DMS79 (cell line): ENCODE data around the gene NDUFV1.

Experiments used
- DNase-seq: peaks from one replicate; lab custom pipeline; 2025; lab: John Stamatoyannopoulos, UW

The NDUFV1 gene

DNA sequence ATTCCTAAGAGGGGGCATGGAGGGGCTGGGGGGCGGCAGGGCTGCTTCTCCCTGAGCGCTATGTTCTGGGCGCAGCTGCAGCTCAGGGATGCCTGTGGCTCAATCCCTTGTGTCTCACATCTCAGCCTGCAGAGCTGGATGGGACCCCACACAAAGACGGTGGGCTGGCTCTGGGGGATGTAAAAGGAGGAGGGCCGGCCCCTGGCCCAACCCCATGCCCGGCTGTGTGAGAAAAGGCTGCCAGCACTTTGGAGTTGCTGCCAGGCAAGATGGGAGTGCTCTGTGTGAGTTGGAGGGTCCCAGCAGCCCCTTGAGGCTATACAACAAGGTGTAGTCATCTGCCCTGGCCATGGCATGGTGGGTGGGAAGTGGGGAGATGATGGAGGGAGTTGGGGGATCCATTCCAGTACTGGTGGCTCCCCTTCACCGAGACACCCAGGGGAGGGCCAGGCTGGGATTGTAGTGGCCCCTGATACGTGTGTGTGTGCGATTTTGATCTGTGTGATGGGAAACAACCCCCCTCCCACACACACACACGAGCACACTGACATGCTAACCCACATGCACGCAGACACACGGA, 34.1 kb downstream of the NDUFV1 start:
- no peak for DNase-seq

DNA sequence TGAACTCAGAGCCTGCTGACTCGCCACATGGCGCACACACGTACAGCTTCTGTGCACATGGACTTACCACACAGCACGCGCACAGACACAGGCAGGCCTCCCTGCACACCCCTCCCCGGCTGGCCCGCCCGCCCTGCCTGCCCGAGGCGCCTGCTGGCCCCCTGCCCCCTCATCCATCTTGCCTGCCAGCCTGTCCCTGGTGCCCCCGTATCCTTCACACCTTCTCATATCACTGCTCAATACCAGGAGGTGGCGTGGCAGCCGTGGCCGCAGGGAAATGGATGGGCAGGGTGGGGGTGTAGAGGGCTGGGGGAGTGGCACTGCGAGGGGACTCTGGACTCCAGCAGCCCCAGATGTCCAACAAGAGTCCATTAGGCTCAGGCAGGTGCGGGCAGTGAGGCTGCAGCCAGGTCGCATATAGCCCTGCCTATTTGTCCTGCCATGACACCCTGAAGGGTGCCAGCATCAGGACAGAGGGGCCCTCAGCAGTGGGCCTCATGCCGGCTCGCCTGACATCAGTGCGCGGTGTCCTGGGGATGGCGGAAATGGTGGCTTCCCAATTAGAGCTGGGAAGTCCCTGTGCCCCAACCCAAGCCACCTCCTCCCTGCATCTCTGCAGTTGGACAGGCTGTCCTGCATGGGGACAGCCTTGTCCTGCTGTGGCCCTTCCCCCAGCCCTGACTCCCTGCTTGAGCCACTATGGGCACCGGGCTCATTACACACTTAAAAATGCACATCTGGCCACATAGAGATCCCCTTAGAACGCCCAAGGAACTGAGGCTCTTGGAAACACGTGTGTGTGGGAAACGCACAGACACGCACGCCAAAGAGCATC, 34.8 kb downstream of the NDUFV1 start:
- no peak for DNase-seq

- DNase-seq, result no peak
Measured at GRCh38 chr11:67642173-67643120, 35.7 kb downstream of the NDUFV1 start.

DNA sequence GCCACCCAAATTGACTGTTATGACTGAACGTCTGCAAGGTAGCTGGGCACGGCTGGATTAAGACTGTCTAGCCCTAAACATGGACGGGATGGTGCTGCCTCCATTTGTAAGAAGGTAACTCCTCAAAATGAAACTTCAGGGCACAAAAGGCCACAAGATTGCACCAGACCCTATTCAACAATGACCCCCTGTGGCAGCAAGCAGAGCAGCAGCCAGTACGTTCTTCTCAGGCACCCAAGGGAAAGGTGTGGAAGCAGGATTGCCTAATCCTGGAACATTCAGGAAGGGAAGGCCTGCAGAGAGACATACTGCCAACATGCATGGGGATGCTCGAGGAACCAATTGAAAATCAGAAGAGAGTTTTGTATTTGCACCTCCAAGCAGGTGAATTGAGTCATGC, 37.3 kb downstream of the NDUFV1 start:
- no peak for DNase-seq

DNA sequence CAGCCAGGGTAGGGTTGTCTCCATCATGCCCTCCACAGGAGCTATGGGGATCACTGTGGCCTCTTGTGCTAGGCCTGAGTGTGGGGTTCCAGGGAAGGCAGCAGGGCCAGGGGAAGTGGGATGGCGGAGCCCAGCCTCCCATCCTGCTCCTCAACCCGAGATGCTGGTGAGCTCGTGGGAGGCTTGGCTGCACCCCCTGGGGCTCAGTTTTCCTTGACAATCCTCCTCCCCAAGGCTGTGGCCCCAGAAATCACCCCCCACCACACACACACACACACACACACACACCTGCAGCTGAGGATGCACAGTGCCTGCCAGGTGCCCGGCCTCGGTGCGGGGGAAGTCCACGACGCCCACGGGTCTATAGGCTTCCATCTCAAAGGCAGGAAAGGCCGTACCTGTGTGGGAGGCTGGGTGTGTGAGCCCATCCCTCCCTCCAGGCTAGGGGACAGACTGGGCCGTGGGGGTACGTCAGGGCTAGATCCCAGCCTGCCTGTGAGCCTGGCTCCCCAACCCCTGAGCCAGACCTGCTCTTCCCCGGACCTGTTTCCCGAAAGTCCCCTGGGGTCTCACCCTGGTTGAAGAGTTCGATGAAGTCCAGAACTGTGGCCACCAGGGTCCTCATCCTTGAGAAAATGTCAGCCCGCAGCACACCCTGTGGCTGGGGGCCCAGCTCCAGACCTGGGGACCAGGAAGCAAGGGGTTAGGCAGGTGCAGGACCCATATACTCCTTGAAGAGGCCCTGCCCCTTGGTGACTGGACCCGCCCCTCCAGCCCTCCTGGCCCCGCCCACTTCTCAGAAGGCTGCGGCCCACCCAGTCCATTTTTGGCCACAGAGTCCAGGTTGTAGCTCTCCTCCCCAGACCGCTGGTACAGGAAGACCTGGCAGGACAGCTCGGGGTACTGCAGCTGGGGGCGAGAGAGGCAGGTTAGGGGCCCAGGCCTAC, 38.0 kb downstream of the NDUFV1 start:
- no peak for DNase-seq

GRCh38 chr11:67645521-67646461, 39.1 kb downstream of the NDUFV1 start:
- DNase-seq, result no peak

GRCh38 chr11:67646535-67647336, 40.0 kb downstream of the NDUFV1 start:
- no peak for DNase-seq

GRCh38 chr11:67647471-67647870, 40.7 kb downstream of the NDUFV1 start:
- no peak for DNase-seq

DNA sequence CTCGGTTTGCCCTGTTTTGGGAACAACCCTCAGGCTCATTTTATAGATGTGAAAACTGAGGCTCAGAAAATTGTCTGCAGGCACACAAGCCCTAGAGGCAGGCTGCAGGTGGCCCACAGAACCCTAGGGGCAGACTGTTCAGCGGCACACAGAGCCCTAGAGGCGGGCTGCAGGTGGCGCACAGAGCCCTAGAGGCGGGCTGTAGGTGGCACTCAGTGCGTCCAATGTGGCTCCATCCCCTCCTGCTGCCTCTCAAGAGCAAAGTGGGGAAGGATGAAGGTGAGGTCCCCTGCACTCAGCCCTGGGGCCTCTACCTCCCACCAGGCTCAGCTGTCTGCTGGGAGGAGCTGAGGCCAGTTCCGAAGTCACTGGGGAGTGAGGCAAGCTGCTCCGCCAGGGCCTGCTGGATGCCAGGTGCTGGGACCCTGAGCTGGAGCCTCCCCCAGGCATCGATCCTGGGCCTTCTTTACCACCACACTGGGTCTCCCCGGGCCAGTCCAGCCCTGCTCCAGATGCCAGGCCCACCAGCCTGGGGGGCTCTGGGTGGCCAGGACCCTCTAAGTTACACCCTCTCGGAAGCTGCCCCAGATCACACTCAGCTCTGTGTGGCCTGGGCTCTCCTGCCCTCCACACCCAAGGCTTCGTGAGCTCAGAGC, 41.5 kb downstream of the NDUFV1 start:
- DNase-seq, result no peak

- no peak for DNase-seq
Measured at GRCh38 chr11:67648796-67649613, 42.3 kb downstream of the NDUFV1 start.

GRCh38 chr11:67649634-67650510, 43.1 kb downstream of the NDUFV1 start:
- DNase-seq, result no peak

DNA sequence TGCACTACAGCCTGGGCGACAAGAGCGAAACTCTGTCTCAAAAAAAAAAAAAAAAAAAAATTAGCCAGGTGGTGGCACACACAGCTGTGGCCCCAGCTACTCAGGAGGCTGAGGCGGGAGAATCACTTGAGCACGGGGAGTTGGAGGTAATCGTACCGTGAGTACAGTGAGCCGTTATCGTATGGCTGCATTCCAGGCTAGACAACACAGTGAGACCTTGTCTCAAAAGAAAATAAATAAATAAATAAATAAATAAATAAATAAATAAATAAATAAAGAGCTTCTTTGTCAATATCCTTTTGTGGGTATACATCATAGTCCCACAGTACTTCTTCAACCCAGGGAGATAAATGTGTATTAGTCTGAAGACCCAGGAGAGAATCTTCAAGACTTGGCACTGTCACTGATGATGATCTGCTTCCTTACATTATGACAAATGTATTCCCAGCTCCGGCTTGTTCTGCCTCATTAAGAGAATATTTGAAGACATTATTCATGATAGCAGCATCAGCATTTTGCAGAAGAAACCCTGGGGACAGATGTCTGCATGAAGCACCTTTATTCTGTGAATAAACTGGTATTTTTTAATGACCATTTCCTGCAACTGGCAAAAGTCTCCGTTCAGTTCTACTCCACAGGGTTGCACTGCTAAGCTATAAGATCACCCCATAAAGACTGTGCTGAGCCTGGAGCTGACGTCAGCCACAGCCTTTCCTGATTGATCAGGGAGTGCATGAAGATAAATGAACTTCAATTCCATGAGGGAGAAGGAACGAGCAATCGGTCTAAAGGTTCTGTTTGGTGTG, 45.4 kb downstream of the NDUFV1 start:
- DNase-seq, result no peak

DNA sequence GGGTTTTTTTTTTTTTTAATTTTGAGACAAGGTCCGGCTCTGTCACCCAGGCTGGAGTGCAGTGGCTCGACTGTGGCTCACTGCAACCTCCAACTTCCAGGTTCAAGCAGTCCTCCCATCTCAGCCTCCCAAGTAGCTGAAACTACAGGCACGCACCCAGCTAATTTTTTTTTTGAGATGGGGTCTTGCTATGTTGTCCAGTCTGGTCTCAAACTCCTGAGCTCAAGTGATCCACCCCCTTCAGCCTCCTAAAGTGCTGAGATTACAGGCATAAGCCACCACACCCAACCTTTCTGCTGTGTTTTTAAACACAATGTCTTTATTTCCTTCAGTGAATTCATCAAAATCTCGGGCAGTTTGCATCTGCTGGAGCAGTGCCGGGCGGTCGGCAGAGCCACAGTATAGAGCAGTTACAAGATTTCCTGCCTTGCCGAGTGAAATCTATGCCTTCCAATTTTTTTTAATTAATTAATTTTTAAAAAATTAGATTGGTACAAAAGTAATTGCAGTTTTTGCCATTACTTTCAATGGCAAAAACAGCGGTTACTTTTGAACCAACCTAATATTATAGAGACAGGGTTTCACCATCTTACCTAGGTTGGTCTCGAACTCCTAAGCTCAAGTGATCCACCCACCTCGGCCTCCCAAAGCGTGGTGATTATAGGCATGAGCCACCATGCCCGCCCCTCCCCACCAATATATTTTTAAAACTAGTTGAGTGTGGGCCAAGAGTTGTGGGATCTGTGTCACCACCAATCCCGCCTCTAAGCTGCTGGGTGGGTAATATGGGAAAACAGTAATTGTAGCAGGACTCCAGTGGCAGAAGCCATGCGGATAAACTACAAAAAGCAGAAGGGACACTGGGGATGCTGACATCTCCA, 46.5 kb downstream of the NDUFV1 start:
- DNase-seq, result no peak

GRCh38 chr11:67654225-67654624, 47.5 kb downstream of the NDUFV1 start:
- DNase-seq, result no peak

DNA sequence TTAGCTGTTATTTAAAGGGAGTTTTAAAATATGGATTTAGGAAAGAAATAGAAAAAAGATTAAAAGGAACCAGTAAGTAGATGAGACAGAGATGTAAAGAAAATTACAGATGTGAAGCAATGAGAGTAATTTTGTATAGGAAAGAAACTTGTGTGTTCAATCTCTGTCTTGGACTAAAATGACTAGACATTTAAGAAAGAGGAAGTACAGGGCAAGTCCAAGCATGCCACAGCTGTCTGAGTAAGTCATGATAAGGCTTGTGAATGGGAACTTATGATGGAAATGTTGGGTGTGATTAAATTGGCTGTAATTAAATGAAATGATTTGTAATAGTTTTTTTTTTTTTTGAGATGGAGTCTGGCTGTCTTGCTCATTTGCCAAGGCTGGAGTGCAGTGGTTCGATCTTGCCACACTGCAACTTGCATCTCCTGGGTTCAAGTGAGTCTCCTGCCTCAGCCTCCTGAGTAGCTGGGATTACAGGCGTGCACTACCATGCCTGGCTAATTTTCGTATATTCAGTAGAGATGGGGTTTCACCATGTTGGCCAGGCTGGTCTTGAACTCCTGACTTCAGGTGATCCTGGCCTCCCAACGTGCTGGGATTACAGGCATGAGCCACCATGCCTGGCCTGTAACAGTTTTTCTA, 49.7 kb downstream of the NDUFV1 start:
- no peak for DNase-seq
